A549 (cell line): ENCODE results near the gene HOXD11. TPM values are rescaled to one million over a fixed set of nuclear protein-coding genes. Genes with fewer than 3 reads are reported as not detected.

ENCODE experiments used
- ATAC-seq, 2 experiments: fragments of 200-7000 bp in 1 of 2; fragments of >200 bp in 1 of 2; cut with Nextera tagmentation in 1 of 2; cut with Tn5 transposase in 1 of 2; 3 replicates each; pipeline versions ENCODE4 v1.8.0 to v1.9.1; 2018 to 2020; ENCODE audit warnings: mild to moderate bottlenecking in 1 of 2, moderate library complexity in 1 of 2
- CTCF ChIA-PET: fragments of 300-600 bp; sonication (Branson Sonifier 250); formaldehyde crosslinking; extraction: SDS; loops from one replicate; lab custom pipeline; 2021; ENCODE audit warnings: antibody characterized with exemption, inconsistent platforms; lab: Yijun Ruan, JAX
- POLR2A ChIA-PET: fragments of 350-600 bp; formaldehyde crosslinking; extraction: SDS; loops from one replicate; lab custom pipeline; 2021; ENCODE audit warnings: antibody characterized with exemption, inconsistent platforms; lab: Yijun Ruan, JAX
- DNase-seq, 2 experiments: peaks; one replicate each; pipeline versions ENCODE4 v3.0.0 to v3.0.0-alpha.2; 2011 to 2016; ENCODE audit warnings: low read depth in 1 of 2, low spot score in 1 of 2
- FAIRE-seq: peaks from 2 replicates; lab custom pipeline; 2011; peaks lifted over from hg19 to GRCh38; lab: Jason Lieb, UNC
- H3K27ac ChIP-seq, 2 experiments: fragments of >200 bp; sonication (Bioruptor Twin); formaldehyde crosslinking; 3 replicates each; pipeline ENCODE4 v1.5.1; 2016 to 2017
- H3K4me1 ChIP-seq: fragments of >200 bp; sonication (Bioruptor Twin); formaldehyde crosslinking; 3 replicates; pipeline ENCODE4 v1.6.1; 2016
- H3K4me2 ChIP-seq: fragments of >200 bp; sonication (Bioruptor Twin); formaldehyde crosslinking; 3 replicates; pipeline ENCODE4 v1.6.1; 2016
- H3K4me3 ChIP-seq: fragments of >200 bp; sonication (Bioruptor Twin); formaldehyde crosslinking; 3 replicates; pipeline ENCODE4 v1.5.1; 2016
- H3K9me3 ChIP-seq: fragments of >200 bp; sonication (Bioruptor Twin); formaldehyde crosslinking; 3 replicates; pipeline ENCODE4 v1.6.1; 2016
- CBX8 ChIP-seq: fragments of 200-600 bp; sonication (generic); IDR thresholded peaks from 2 replicates; pipeline ENCODE4 v1.6.1; 2016
- CEBPB ChIP-seq, 2 experiments: fragments of >200 bp in 1 of 2; sonication (Bioruptor Twin) in 1 of 2; formaldehyde crosslinking in 1 of 2; IDR thresholded peaks; 2 replicates each; pipeline ENCODE4 v1.6.1; 2012 to 2016
- CHD4 ChIP-seq: fragments of 200-600 bp; sonication (generic); IDR thresholded peaks from 2 replicates; pipeline ENCODE4 v1.6.1; 2016; ENCODE audit warnings: antibody characterized with exemption, mild to moderate bottlenecking, borderline replicate concordance
- ELK1 ChIP-seq: fragments of 150-350 bp; IDR thresholded peaks from 2 replicates; pipeline ENCODE4 v1.6.1; 2014; ENCODE audit warnings: low read depth, mild to moderate bottlenecking, low read length
- EP300 ChIP-seq, 2 experiments: fragments of >200 bp; sonication (Bioruptor Twin); formaldehyde crosslinking; IDR thresholded peaks; 2 replicates in 1 of 2; 3 replicates in 1 of 2; pipeline ENCODE4 v1.6.1; 2016 to 2017
- FOSL2 ChIP-seq, 2 experiments: fragments of 450-650 bp in 1 of 2; fragments of >200 bp in 1 of 2; sonication (Bioruptor Twin) in 1 of 2; formaldehyde crosslinking; IDR thresholded peaks; 2 replicates each; pipeline versions ENCODE4 v1.5.0 to v1.6.1; 2016 to 2020; ENCODE audit warnings: mild to moderate bottlenecking in 1 of 2, moderate library complexity in 1 of 2
- GATA3 ChIP-seq: IDR thresholded peaks from 2 replicates; pipeline ENCODE4 v1.6.1; 2012; ENCODE audit warnings: borderline replicate concordance
- HDAC2 ChIP-seq: fragments of 200-600 bp; sonication (generic); IDR thresholded peaks from 2 replicates; pipeline ENCODE4 v1.6.1; 2016
- HEYL ChIP-seq: fragments of 250-450 bp; sonication (Bioruptor Pico); IDR thresholded peaks from 2 replicates; pipeline ENCODE4 v1.8.0; 2021; ENCODE audit warnings: mild to moderate bottlenecking, moderate library complexity
- HOXB5 ChIP-seq: fragments of 250-450 bp; sonication (Bioruptor Pico); IDR thresholded peaks from 2 replicates; pipeline ENCODE4 v1.5.0; 2020; ENCODE audit warnings: mild to moderate bottlenecking, moderate library complexity
- JUN ChIP-seq, 2 experiments: fragments of >200 bp; sonication (Bioruptor Twin); formaldehyde crosslinking; IDR thresholded peaks; 2 replicates in 1 of 2; 3 replicates in 1 of 2; pipeline ENCODE4 v1.6.1; 2016 to 2017
- KDM5A ChIP-seq: fragments of 200-600 bp; sonication (generic); IDR thresholded peaks from 2 replicates; pipeline ENCODE4 v1.6.1; 2016; ENCODE audit warnings: antibody characterized with exemption, mild to moderate bottlenecking
- NFE2L2 ChIP-seq: fragments of 150-350 bp; conservative IDR thresholded peaks from 2 replicates; pipeline ENCODE4 v1.6.1; 2014; ENCODE audit warnings: low read length
- PBX3 ChIP-seq: IDR thresholded peaks from 2 replicates; pipeline ENCODE4 v1.6.1; 2012
- POLR2A ChIP-seq: IDR thresholded peaks from 2 replicates; pipeline ENCODE4 v1.6.1; 2012; ENCODE audit warnings: mild to moderate bottlenecking, low read length
- RAD21 ChIP-seq, 2 experiments: fragments of >200 bp in 1 of 2; sonication (Bioruptor Twin) in 1 of 2; formaldehyde crosslinking in 1 of 2; IDR thresholded peaks in 1 of 2; conservative IDR thresholded peaks in 1 of 2; 2 replicates in 1 of 2; 3 replicates in 1 of 2; pipeline ENCODE4 v1.6.1; 2012 to 2018; ENCODE audit warnings: inconsistent platforms in 1 of 2
- RARB ChIP-seq: fragments of 250-450 bp; sonication (Bioruptor Pico); IDR thresholded peaks from 2 replicates; pipeline ENCODE4 v1.8.0; 2021; ENCODE audit warnings: mild to moderate bottlenecking, moderate library complexity
- REST ChIP-seq: fragments of 200-600 bp; sonication (generic); IDR thresholded peaks from 2 replicates; pipeline ENCODE4 v1.6.1; 2016; ENCODE audit warnings: antibody characterized with exemption, mild to moderate bottlenecking, moderate library complexity
- RFX5 ChIP-seq: fragments of 450-650 bp; IDR thresholded peaks from 2 replicates; pipeline ENCODE4 v1.7.1; 2014; ENCODE audit warnings: antibody characterized with exemption, mild to moderate bottlenecking, moderate library complexity
- RNF2 ChIP-seq: fragments of 200-600 bp; sonication (generic); IDR thresholded peaks from 2 replicates; pipeline ENCODE4 v1.6.1; 2016; ENCODE audit warnings: low read depth, mild to moderate bottlenecking, antibody characterized with exemption, moderate library complexity, borderline replicate concordance
- SREBF2 ChIP-seq: fragments of 450-650 bp; IDR thresholded peaks from 2 replicates; pipeline ENCODE4 v1.6.1; 2014; ENCODE audit warnings: mild to moderate bottlenecking, moderate library complexity
- ZFP36 ChIP-seq: fragments of 450-650 bp; IDR thresholded peaks from 2 replicates; pipeline ENCODE4 v1.6.1; 2014; ENCODE audit warnings: borderline replicate concordance; ENCODE audit not compliant: partially characterized antibody
- ZNF302 ChIP-seq: fragments of 250-450 bp; sonication (Bioruptor Pico); IDR thresholded peaks from 2 replicates; pipeline ENCODE4 v1.9.0; 2021; ENCODE audit warnings: inconsistent platforms, mild to moderate bottlenecking, moderate library complexity
- ZSCAN20 ChIP-seq: fragments of 250-450 bp; sonication (Bioruptor Pico); IDR thresholded peaks from 2 replicates; pipeline ENCODE4 v1.8.0; 2022; ENCODE audit warnings: mild to moderate bottlenecking, moderate library complexity
- WGBS: methylation state at CpG from one replicate; pipeline ENCODE4 v1.1.6; 2017; ENCODE audit errors: missing lambda C conversion rate; 5-methylcytosine and 5-hydroxymethylcytosine counted together
- polyA minus RNA-seq: library from RNA; depleted of rRNA, polyadenylated mRNA; stranded (reverse); fragments of >200 nt; gene quantifications from 2 replicates; pipeline ENCODE4 v1.2.3, GENCODE V29; 2011; rRNA and poly(A)+ RNA removed
- polyA plus RNA-seq, 4 experiments: library from polyadenylated mRNA; depleted of rRNA in 3 of 4; stranded (reverse); fragments of >200 nt; fragmentation: RNase III in 1 of 4; extraction: RNeasy Plus Mini Kit Qiagen cat#74134 plus additional on column Dnase treatment in 1 of 4; gene quantifications; 2 replicates in 3 of 4; 3 replicates in 1 of 4; pipeline ENCODE4 v1.2.3, GENCODE V29; 2011 to 2017
- TF ChIP-seq, protein P1 (sequence below): IDR thresholded peaks from 2 replicates; pipeline ENCODE4 v1.6.1; 2012
- TF ChIP-seq, protein P2 (sequence below): fragments of 450-650 bp; IDR thresholded peaks from 2 replicates; pipeline ENCODE4 v1.6.1; 2014; ENCODE audit warnings: antibody characterized with exemption
- TF ChIP-seq, protein P3 (sequence below): fragments of >200 bp; sonication (Bioruptor Twin); formaldehyde crosslinking; IDR thresholded peaks from 3 replicates; pipeline ENCODE4 v1.6.1; 2016

The HOXD11 gene
- polyA plus RNA-seq (2011; rRNA removed) (2.6 and 2.9 TPM in 2 replicates), polyA plus RNA-seq (2017; fragmentation: RNase III; extraction: RNeasy Plus Mini Kit Qiagen cat#74134 plus additional on column Dnase treatment) (3.7 to 4.9 TPM (median 4.8 TPM) in 3 replicates), polyA minus RNA-seq (0.92 and 1.0 TPM in 2 replicates)
- 3.0 and 3.9 TPM in 2 replicates for polyA plus RNA-seq (2012; cell fraction: cytosol; rRNA removed)
- polyA plus RNA-seq (2012; cell fraction: nucleus; rRNA removed), result 3.3 and 3.5 TPM in 2 replicates

GRCh38 chr2:176106581-176107539 is at the start of gene HOXD11:
Gene HOXD11, plus strand, starts transcription at chr2:176107280. Its CDS starts 76 bp downstream, at chr2:176107356.
- CTCF ChIA-PET, result interaction anchor here (0.8 to 2.0 kb wide), 4 partner anchors 10 to 96 kb away, joined by 3 to 11 read pairs (median 4); no protein-coding TSS in a partner anchor
- FAIRE-seq, result no peak
- 7% methylated on average over 38 of the region's 85 CpGs for WGBS

GRCh38 chr2:176063958-176064357 is 43.1 kb upstream of the HOXD11 start:
- no peaks in the 10 kb centered on the region for H3K9me3 ChIP-seq
- H3K4me3 ChIP-seq, result no peak overlapping the region
- WGBS, result 8% methylated on average over 2 of the region's 2 CpGs
- H3K4me1 ChIP-seq, result no peaks in the 10 kb centered on the region
- FAIRE-seq, result no peak
- no peak overlapping the region for H3K4me2 ChIP-seq
- ChIA-PET POLR2A (no interaction called here), CTCF (interaction anchor here (2.2 kb wide), 1 partner anchor 22 kb away, joined by 4 read pairs; no protein-coding TSS in a partner anchor)
- no peak overlapping the region for H3K27ac ChIP-seq
- ATAC-seq, result no peak
- TF ChIP-seq POLR2A, result no peak
- TF ChIP-seq FOSL2 (IDR thresholded peaks at IDR 0.05), result no peak
- no peak for TF ChIP-seq FOSL2 (CRISPR knock-in tag; IDR thresholded peaks at IDR 0.05)
- TF ChIP-seq CHD4, result no peak
- TF ChIP-seq, protein P1, sequence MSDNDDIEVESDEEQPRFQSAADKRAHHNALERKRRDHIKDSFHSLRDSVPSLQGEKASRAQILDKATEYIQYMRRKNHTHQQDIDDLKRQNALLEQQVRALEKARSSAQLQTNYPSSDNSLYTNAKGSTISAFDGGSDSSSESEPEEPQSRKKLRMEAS, result no peak
- no peak for TF ChIP-seq NFE2L2
- TF ChIP-seq SREBF2, result no peak
- TF ChIP-seq ZFP36, result no peak
- no peak for TF ChIP-seq HEYL
- TF ChIP-seq ELK1, result no peak
- TF ChIP-seq KDM5A, result no peak
- TF ChIP-seq PBX3, result no peak
- TF ChIP-seq EP300 (IDR thresholded peaks at IDR 0.05), result no peak
- TF ChIP-seq REST, result no peak
- no peak for DNase-seq

More at GRCh38 chr2:176106581-176107539, at the start of gene HOXD11:
- peak within 1 kb of the TSS; percentile 48 to 90; a peak in 5 of 6 replicates for H3K27ac ChIP-seq
- H3K4me3 ChIP-seq, result peak within 1 kb of the TSS; percentile 66
- POLR2A ChIA-PET, result interaction anchor here (0.6 kb wide), 1 partner anchor 530 kb away, joined by 5 read pairs; no protein-coding TSS in a partner anchor
- H3K4me2 ChIP-seq, result peak within 1 kb of the TSS; percentile 97
- TF ChIP-seq ZNF302 (CRISPR knock-in tag), result no peak
- TF ChIP-seq HOXB5, result no peak
- peak in 1 of 2 experiments; percentile 17; a peak in 1 of 5 replicates for TF ChIP-seq JUN (IDR thresholded peaks at IDR 0.05)
- TF ChIP-seq RARB, result no peak
- no peak for TF ChIP-seq EP300 (IDR thresholded peaks at IDR 0.05)
- TF ChIP-seq, protein P2, sequence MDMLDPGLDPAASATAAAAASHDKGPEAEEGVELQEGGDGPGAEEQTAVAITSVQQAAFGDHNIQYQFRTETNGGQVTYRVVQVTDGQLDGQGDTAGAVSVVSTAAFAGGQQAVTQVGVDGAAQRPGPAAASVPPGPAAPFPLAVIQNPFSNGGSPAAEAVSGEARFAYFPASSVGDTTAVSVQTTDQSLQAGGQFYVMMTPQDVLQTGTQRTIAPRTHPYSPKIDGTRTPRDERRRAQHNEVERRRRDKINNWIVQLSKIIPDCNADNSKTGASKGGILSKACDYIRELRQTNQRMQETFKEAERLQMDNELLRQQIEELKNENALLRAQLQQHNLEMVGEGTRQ, result peak; percentile 79
- TF ChIP-seq RNF2, result peak; percentile 89; the same call in 1 of the 2 replicates
- TF ChIP-seq GATA3, result no peak
- TF ChIP-seq CBX8, result no peak
- TF ChIP-seq ZSCAN20 (CRISPR knock-in tag), result no peak
- TF ChIP-seq RFX5, result no peak
- TF ChIP-seq, protein P3, sequence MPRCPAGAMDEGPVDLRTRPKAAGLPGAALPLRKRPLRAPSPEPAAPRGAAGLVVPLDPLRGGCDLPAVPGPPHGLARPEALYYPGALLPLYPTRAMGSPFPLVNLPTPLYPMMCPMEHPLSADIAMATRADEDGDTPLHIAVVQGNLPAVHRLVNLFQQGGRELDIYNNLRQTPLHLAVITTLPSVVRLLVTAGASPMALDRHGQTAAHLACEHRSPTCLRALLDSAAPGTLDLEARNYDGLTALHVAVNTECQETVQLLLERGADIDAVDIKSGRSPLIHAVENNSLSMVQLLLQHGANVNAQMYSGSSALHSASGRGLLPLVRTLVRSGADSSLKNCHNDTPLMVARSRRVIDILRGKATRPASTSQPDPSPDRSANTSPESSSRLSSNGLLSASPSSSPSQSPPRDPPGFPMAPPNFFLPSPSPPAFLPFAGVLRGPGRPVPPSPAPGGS, result no peak
- peak; percentile 87; the same call in 1 of the 2 replicates for TF ChIP-seq HDAC2
- TF ChIP-seq RAD21 (conservative IDR thresholded peaks at IDR 0.05 in 1 of 2, IDR thresholded peaks at IDR 0.05 in 1 of 2), result no peak
- TF ChIP-seq, protein P1, result peak; percentile 69; the same call in 1 of the 2 replicates
- no peak for TF ChIP-seq POLR2A
- peak; percentile 87 to 94 for TF ChIP-seq CEBPB (IDR thresholded peaks at IDR 0.05)
- H3K9me3 ChIP-seq, result no peaks in the 10 kb centered on the region
- H3K4me1 ChIP-seq, result peaks cover 30% of the 10 kb centered on the region
- DNase-seq, result peak; percentile 31 to 70
- ATAC-seq, result peak; percentile 53 to 66
